ENCODE data around the gene ARID5A.

- TF ChIP-seq, protein P1, sequence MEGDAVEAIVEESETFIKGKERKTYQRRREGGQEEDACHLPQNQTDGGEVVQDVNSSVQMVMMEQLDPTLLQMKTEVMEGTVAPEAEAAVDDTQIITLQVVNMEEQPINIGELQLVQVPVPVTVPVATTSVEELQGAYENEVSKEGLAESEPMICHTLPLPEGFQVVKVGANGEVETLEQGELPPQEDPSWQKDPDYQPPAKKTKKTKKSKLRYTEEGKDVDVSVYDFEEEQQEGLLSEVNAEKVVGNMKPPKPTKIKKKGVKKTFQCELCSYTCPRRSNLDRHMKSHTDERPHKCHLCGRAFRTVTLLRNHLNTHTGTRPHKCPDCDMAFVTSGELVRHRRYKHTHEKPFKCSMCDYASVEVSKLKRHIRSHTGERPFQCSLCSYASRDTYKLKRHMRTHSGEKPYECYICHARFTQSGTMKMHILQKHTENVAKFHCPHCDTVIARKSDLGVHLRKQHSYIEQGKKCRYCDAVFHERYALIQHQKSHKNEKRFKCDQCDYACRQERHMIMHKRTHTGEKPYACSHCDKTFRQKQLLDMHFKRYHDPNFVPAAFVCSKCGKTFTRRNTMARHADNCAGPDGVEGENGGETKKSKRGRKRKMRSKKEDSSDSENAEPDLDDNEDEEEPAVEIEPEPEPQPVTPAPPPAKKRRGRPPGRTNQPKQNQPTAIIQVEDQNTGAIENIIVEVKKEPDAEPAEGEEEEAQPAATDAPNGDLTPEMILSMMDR (conservative IDR thresholded peaks at IDR 0.05; ENCODE audit: low read length): no peak
- no peak for TF ChIP-seq EZH2phosphoT487 (IDR thresholded peaks at IDR 0.05; ENCODE audit: borderline replicate concordance)
Observed at GRCh38 chr2:96509847-96510230, 26.7 kb upstream of the ARID5A start.
